ENCODE data around the gene PHLDB1.

Gene PHLDB1

DNA sequence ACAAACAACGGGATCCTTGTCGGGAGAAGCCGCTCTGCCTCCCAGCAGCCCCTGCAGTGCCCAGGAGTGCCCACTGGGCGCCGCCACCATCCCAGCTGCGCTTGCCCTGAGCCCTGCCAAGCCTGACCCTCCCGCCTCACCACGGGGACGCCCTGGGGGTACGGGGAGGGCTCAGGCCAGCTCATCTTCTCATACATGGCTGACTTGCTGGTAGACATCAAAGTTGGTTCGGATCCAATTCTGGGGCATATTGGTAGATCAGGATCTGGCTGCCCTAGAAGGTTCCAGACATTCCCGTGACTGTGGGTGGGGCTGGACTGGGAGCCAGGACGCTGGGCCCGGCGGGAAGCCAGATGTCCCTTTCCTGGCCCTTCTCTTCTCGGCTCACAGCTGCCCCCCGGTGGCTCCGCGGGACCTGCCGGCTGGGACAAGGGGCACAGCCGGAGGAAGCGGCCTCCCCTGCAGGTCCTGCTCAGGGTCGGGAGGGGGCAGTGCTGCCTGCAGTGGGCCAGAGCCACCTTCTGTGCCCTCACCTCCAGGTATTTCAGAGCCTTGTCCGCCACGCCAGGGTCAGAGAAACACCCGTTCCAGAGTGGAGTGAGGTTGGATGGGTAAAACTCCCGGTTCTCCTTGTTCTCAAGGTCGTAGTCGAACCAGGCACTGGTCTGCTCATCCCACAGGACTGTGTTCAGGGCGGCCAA lies 82.6 kb downstream of the PHLDB1 start:
- no peak for FAIRE-seq

- FAIRE-seq, result no peak
These were observed 83.3 kb downstream of the PHLDB1 start for GRCh38 chr11:118690553-118691304.

DNA sequence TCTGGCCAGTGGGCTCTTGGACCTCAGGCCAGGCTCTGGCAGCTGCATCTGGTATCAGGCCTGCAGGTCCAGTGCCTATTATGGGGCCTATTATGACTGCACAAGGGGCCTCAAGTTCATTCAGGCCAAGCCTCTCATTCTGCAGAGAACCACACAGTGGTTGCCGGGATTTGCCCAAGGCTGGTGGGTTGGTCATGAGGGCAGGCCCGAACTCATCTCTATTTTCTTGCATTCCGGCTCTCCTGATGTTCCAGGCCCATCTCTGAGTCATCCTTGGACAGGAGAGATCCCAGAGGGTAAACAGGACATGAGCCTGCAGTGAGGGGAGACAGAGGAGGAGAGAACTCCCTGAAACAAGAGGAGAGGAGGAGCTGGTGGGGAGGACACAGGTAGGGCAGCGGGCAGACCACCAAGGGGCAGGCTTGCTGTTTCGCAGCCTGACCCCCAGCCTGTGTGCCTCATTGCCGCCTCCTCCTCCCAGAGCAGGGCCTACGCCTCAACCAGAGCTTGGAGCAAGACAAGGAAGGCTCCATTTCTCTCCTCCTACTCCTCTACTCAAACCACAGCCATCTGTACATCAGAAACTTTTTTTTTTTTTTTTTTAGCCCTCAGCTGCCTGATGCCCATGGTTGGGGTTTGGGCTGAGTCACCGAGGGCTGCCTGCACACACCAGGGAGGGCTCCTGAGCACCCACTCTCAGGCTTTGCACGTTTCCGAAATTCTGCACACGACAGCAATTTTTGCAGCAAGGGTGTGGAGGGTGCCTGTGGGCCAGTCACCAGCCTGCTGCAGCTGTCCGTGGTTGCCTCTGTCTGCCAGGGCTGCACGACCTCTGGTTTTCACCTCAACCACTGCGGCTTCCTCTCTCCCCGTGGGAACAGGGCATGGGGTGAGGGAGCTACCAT lies 84.8 kb downstream of the PHLDB1 start:
- FAIRE-seq, result no peak

- FAIRE-seq, result no peak
These were observed 86.8 kb downstream of the PHLDB1 start for GRCh38 chr11:118694185-118694584.

DNA sequence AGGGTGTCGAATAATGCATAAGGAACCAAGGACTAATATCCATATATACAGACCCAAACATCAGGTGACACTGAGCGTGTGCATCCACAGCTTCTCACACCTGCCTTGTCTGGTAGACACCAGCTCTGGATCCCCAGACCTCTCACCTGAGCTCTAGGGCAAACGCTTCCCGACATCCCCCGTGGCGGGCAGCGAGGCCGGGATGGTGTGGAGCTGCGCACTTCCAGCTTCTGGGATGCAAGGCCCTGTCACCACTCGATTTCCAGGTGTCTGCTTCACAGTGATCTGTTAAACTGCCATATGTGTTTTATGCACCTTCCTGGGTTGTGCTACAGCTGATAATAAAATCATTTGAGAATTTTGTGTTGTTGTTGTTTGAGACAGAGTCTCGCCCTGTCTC lies 87.4 kb downstream of the PHLDB1 start:
- FAIRE-seq, result no peak

- no peak for FAIRE-seq
These were observed 89.3 kb downstream of the PHLDB1 start for GRCh38 chr11:118696673-118697226.

GRCh38 chr11:118697346-118697745 lies 89.9 kb downstream of the PHLDB1 start:
- no peak for FAIRE-seq

- FAIRE-seq, result no peak
These were observed 92.2 kb downstream of the PHLDB1 start for GRCh38 chr11:118699506-118700220.

- FAIRE-seq, result no peak
These were observed 96.2 kb downstream of the PHLDB1 start for GRCh38 chr11:118703563-118704106.

DNA sequence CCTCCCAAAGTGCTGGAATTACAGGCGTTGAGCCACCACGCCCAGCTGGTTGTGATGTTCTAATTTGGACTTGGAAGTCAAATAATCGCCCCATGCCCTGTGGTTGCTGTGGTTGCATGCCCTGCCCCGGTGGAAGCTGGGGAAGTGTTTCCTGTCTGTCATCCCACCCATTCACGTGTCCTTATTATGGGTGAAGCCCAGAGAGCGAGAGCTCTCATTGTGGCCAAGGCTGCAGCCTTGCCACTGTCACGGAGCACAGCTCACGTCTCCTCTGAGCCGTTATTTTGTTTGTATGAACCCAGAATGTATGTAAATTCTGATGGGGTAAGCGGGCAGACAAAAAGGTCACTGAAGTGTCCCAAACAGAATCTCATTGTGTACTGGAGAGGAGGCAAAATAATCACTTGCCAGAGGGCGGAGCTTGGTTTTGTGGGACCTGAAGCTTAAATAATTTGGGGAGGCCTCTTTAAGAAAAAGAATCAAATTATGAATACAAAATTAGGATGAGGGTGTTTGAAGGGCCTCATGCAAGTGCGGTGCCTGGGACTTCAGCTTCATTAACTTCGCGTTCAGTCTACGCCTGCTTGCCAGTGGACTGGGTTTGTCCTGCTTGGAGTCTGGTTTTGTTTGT lies 97.8 kb downstream of the PHLDB1 start:
- FAIRE-seq, result no peak

DNA sequence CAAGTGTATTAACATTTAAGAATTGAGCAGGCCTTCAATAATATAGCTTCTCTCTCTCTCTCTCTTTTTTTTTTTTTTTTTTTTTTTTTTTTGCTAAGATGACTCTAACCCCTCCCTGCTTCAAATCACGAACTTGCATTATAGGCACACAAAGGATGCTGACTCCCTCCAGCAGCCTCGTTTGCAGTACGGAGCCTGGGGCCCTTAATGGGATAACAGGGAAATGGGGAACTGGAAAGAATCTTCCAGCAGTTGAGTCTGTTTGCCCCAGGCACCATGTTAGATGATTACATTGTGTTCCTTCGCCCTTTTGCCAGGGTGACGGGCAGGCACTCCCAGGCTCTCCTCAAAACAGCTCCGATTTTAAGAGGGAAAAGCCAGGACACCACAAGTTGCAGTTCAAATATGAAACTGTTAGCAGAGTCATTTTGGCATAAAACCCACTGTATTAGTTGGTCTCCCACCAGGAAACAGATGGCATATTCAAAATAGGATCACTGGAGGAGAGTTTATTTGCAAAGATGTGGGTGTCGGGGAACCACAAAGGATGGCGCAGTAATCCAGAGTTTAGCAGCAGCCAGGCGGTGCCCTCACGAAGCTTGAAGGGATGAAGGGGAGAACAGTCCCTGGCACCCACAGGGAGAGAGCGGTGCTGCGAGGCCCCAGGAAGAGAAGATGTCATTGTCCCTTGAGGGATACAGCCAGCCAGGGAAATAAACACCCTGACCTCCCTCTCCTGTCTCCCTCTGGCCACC lies 98.6 kb downstream of the PHLDB1 start:
- FAIRE-seq, result no peak

- FAIRE-seq, result no peak
These were observed 99.1 kb downstream of the PHLDB1 start for GRCh38 chr11:118706546-118706825.

Data from islet of Langerhans (tissue), 1 donor.